ENCODE measurements around the gene ACOT12. TPM values are rescaled to one million over a fixed set of nuclear protein-coding genes. Genes with fewer than 3 reads are reported as not detected.

Gene ACOT12
- total and polyA plus RNA-seq, 2 experiments from 2014 or later = not detected

- DNase-seq = no peak
- Histone ChIP-seq H3K9me2 (ENCODE audit: insufficient read depth) (no peaks in the 10 kb centered on the region), H3F3A (ENCODE audit: insufficient read depth) (no peaks in the 10 kb centered on the region), H3K27ac (no peak overlapping the region), H3K36me3 (ENCODE audit: low read depth) (no peaks in the 10 kb centered on the region), H2AFZ (no peak overlapping the region), H3K9ac (no peak overlapping the region), H3K4me2 (ENCODE audit: unreplicated experiment) (no peak overlapping the region), H3K79me2 (ENCODE audit: insufficient read depth) (no peaks in the 10 kb centered on the region), H3K4me1 (ENCODE audit: insufficient read depth) (no peaks in the 10 kb centered on the region), H4K20me1 (ENCODE audit: insufficient read depth) (no peaks in the 10 kb centered on the region), H3K27me3 (replicated peaks; ENCODE audit: insufficient read depth) (no peaks in the 10 kb centered on the region; the same call in 1 of the 2 replicates), H3K4me3 (no peak overlapping the region), H3K9me3 (ENCODE audit: low read depth) (no peaks in the 10 kb centered on the region)
- in situ Hi-C loops (cut with MboI) = no loop called here
- TF ChIP-seq EZH2 (IDR thresholded peaks at IDR 0.05; ENCODE audit: insufficient read depth, poor library complexity, severe bottlenecking) (no peak), EZH2phosphoT487 (IDR thresholded peaks at IDR 0.05; ENCODE audit: insufficient read depth, low read depth) (no peak)
- 71% methylated on average over 4 of the region's 4 CpGs for WGBS, 2 experiments (ENCODE audit: low coverage in 1 of 2, low lambda C conversion rate in 2 of 2, missing lambda C conversion rate in 2 of 2)
Measured at GRCh38 chr5:81398741-81399140, 4.8 kb upstream of the ACOT12 start.

GRCh38 chr5:81397176-81397575, 3.2 kb upstream of the ACOT12 start:
- Histone ChIP-seq H4K20me1 (ENCODE audit: insufficient read depth) (no peaks in the 10 kb centered on the region), H3K79me2 (ENCODE audit: insufficient read depth) (no peaks in the 10 kb centered on the region), H3K27me3 (replicated peaks; ENCODE audit: insufficient read depth) (no peaks in the 10 kb centered on the region; the same call in 1 of the 2 replicates), H3F3A (ENCODE audit: insufficient read depth) (no peaks in the 10 kb centered on the region), H3K36me3 (ENCODE audit: low read depth) (no peaks in the 10 kb centered on the region), H3K27ac (no peak overlapping the region), H3K4me3 (no peak overlapping the region), H3K4me2 (ENCODE audit: unreplicated experiment) (no peak overlapping the region), H2AFZ (no peak overlapping the region), H3K9me3 (ENCODE audit: low read depth) (no peaks in the 10 kb centered on the region), H3K9me2 (ENCODE audit: insufficient read depth) (no peaks in the 10 kb centered on the region), H3K9ac (no peak overlapping the region), H3K4me1 (ENCODE audit: insufficient read depth) (no peaks in the 10 kb centered on the region)
- TF ChIP-seq EZH2phosphoT487 (IDR thresholded peaks at IDR 0.05; ENCODE audit: insufficient read depth, low read depth) = no peak
- TF ChIP-seq EZH2 (IDR thresholded peaks at IDR 0.05; ENCODE audit: insufficient read depth, poor library complexity, severe bottlenecking) = no peak
- peak; percentile 50 for DNase-seq
- in situ Hi-C loops (cut with MboI) = no loop called here
- 1 to 2% methylated on average over 3 of the region's 3 CpGs for WGBS, 2 experiments (ENCODE audit: low coverage in 1 of 2, low lambda C conversion rate in 2 of 2, missing lambda C conversion rate in 2 of 2)

DNA sequence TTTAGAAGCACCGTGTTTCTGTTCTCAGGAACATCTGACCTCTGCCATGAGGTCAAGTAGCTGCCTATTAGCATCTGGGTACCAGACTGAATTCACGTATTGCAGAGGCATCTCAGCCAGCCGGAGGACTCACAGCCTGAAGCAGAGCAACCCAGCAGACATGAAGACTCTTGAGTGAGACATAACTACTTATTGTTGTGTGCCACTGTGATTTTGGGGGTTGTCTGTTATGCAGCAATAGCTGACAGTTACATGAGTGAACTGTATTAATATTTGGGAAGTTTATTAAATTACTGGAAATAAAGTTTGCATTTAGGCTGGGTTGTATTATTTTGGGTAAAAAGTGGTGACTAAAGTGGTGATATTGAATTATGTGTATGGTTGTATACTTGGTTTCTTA, 1.3 kb upstream of the ACOT12 start:
- Histone ChIP-seq H3K4me2 (ENCODE audit: unreplicated experiment) (no peak overlapping the region), H2AFZ (no peak overlapping the region), H3K9me3 (ENCODE audit: low read depth) (no peaks in the 10 kb centered on the region), H3K9me2 (ENCODE audit: insufficient read depth) (no peaks in the 10 kb centered on the region), H3K79me2 (ENCODE audit: insufficient read depth) (no peaks in the 10 kb centered on the region), H3K36me3 (ENCODE audit: low read depth) (no peaks in the 10 kb centered on the region), H3K27me3 (replicated peaks; ENCODE audit: insufficient read depth) (no peaks in the 10 kb centered on the region; the same call in 1 of the 2 replicates), H3K4me3 (no peak overlapping the region), H3K9ac (no peak overlapping the region), H4K20me1 (ENCODE audit: insufficient read depth) (no peaks in the 10 kb centered on the region), H3F3A (ENCODE audit: insufficient read depth) (no peaks in the 10 kb centered on the region), H3K4me1 (ENCODE audit: insufficient read depth) (no peaks in the 10 kb centered on the region), H3K27ac (no peak overlapping the region)
- no peak for DNase-seq
- 20 to 21% methylated on average over 3 of the region's 3 CpGs for WGBS, 2 experiments (ENCODE audit: low coverage in 1 of 2, low lambda C conversion rate in 2 of 2, missing lambda C conversion rate in 2 of 2)
- TF ChIP-seq EZH2 (IDR thresholded peaks at IDR 0.05; ENCODE audit: insufficient read depth, poor library complexity, severe bottlenecking) (no peak), EZH2phosphoT487 (IDR thresholded peaks at IDR 0.05; ENCODE audit: insufficient read depth, low read depth) (no peak)
- in situ Hi-C loops (cut with MboI) = no loop called here

DNA sequence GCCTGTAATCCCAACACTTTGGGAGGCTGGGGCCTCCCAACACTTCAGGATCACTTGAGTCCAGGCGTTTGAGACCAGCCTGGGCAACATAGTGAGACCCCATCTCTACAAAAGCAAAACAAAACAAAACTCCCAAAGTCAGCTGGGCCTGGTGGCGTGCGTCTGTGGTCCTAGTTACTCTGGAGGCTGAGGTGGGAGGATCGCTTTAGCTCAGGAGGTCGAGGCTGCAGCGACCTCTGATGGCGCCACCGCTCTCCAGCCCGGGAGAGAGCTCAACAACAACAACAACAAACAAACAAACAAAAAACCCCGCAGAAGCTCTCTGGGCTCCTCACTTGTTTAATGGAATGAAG, 528 bp downstream of the ACOT12 start:
- no peaks in the 10 kb centered on the region for H3K9me2 ChIP-seq (ENCODE audit: insufficient read depth)
- DNase-seq = no peak
- H3K27me3 ChIP-seq (replicated peaks; ENCODE audit: insufficient read depth) = no peaks in the 10 kb centered on the region; the same call in 1 of the 2 replicates
- no peaks in the 10 kb centered on the region for H3K4me1 ChIP-seq (ENCODE audit: insufficient read depth)
- H4K20me1 ChIP-seq (ENCODE audit: insufficient read depth) = no peaks in the 10 kb centered on the region
- 32 to 33% methylated on average over 10 of the region's 10 CpGs for WGBS, 2 experiments (ENCODE audit: low coverage in 1 of 2, low lambda C conversion rate in 2 of 2, missing lambda C conversion rate in 2 of 2)
- H3K9me3 ChIP-seq (ENCODE audit: low read depth) = no peaks in the 10 kb centered on the region
- H3K79me2 ChIP-seq (ENCODE audit: insufficient read depth) = no peaks in the 10 kb centered on the region
- peak overlapping the region; percentile 68 for H2AFZ ChIP-seq
- no peak overlapping the region for H3K27ac ChIP-seq
- peak overlapping the region; percentile 70 for H3K4me3 ChIP-seq
- in situ Hi-C loops (cut with MboI) = no loop called here
- TF ChIP-seq EZH2 (IDR thresholded peaks at IDR 0.05; ENCODE audit: insufficient read depth, poor library complexity, severe bottlenecking) = no peak
- TF ChIP-seq EZH2phosphoT487 (IDR thresholded peaks at IDR 0.05; ENCODE audit: insufficient read depth, low read depth) = no peak
- no peak overlapping the region for H3K9ac ChIP-seq
- H3F3A ChIP-seq (ENCODE audit: insufficient read depth) = no peaks in the 10 kb centered on the region
- H3K36me3 ChIP-seq (ENCODE audit: low read depth) = no peaks in the 10 kb centered on the region
- peak overlapping the region; percentile 70 for H3K4me2 ChIP-seq (ENCODE audit: unreplicated experiment)

DNA sequence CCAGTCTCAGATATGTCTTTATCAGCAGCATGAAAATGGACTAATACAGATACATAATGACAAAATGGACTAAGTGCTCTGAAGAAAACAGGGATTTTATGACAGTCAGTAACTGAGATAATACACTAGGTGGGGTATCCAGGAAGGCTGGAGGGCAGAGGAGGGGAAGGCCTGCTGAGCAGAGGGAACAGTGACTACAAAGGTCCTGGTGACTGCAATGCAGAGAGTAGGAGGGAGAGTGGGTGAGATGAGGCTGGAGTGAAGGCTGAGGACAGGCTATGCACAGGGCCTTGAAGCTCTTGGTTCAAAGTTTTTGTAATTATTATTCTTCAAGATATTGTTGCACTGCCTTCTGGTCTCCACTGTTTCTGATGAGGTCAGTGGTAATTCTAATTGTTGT, 4.9 kb downstream of the ACOT12 start:
- no peak overlapping the region for H3K9ac ChIP-seq
- no peak overlapping the region for H3K27ac ChIP-seq
- H3K9me3 ChIP-seq (ENCODE audit: low read depth) = no peaks in the 10 kb centered on the region
- H3K36me3 ChIP-seq (ENCODE audit: low read depth) = no peaks in the 10 kb centered on the region
- no peaks in the 10 kb centered on the region for H3K79me2 ChIP-seq (ENCODE audit: insufficient read depth)
- no peaks in the 10 kb centered on the region for H4K20me1 ChIP-seq (ENCODE audit: insufficient read depth)
- no peaks in the 10 kb centered on the region for H3F3A ChIP-seq (ENCODE audit: insufficient read depth)
- no peak for DNase-seq
- H3K4me2 ChIP-seq (ENCODE audit: unreplicated experiment) = no peak overlapping the region
- no peak overlapping the region for H3K4me3 ChIP-seq
- H3K27me3 ChIP-seq (replicated peaks; ENCODE audit: insufficient read depth) = no peaks in the 10 kb centered on the region
- H3K4me1 ChIP-seq (ENCODE audit: insufficient read depth) = no peaks in the 10 kb centered on the region
- in situ Hi-C loops (cut with MboI) = no loop called here
- H3K9me2 ChIP-seq (ENCODE audit: insufficient read depth) = no peaks in the 10 kb centered on the region
- H2AFZ ChIP-seq = no peak overlapping the region
- TF ChIP-seq EZH2phosphoT487 (IDR thresholded peaks at IDR 0.05; ENCODE audit: insufficient read depth, low read depth) = no peak
- no peak for TF ChIP-seq EZH2 (IDR thresholded peaks at IDR 0.05; ENCODE audit: insufficient read depth, poor library complexity, severe bottlenecking)

Data from GM23248 (cell line).